NCI-H774 (cell line): ENCODE measurements around the gene NMU.
"Not testable (repeated sequence)": the region's sequence is repeated elsewhere in the genome, so short reads cannot be mapped to it uniquely, and the experiment has no call there.

Experiments used
- DNase-seq: peaks from one replicate; lab custom pipeline; 2025; lab: John Stamatoyannopoulos, UW

Gene NMU

DNA sequence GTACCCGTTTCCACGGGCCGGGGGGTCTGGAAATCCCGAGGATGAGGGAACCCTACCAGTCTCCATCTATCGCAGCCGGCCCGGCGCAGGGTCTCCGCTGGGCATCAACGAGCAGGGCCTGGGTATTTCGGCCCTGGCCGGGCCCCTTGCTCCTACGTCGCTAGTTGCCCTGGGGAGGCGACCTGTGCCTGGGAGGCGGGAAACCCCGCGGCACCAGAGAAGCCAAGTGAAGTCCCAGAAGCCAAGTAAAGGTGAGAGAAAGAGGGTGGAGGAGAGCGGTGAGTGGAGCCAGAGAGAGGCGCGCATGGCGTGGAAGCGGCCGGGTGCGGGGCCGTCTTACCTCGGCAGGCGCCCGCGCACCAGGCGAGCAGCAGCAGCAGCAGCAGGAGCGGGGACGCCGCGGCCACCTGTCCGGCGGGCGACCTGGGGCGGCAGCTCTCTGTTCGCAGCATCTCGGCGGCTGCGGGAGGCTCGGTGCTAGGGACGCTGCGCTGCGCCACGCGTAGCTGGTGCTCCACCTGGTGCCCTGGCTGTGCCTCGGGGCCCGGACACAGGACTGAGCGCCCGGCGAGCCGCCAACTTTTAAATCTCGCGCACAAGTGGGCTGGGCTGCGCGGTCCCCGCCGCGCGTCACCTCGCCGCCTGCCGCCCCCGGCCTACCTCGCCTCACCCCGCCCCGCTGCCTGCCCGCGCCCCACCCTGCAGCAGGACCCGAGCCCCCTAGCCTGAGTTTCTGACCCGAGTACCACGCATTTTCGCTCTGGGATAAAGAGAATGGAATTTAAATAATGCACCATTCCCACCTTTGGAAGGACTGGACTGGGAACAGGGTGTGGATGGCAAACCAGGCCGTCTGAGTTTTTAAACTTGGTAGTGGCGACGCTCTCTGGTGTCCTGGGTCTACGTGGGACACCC lies at the start of gene NMU:
TSS of gene NMU (minus strand) at position 558 of the 915 bp plus-strand sequence. CDS start at position 452, 106 bp downstream.
- DNase-seq, result peak; percentile 50

GRCh38 chr4:55684276-55684675 lies 48.2 kb upstream of the NMU start:
- no peak for DNase-seq

DNA sequence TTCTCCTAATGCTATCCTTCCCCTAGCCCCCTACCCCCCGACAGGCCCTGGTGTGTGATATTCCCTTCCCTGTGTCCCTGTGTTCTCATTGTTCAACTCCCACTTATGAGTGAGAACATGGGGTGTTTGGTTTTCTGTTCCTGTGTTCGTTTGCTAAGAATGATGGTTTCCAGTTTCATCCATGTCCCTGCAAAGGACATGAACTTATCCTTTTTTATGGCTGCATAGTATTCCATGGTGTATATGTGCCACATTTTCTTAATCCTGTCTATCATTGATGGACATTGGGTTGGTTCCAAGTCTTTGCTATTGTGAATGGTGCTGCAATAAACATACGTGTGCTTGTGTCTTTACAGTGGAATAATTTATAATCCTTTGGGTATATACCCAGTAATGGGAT lies 46.7 kb upstream of the NMU start:
- DNase-seq, result not testable (repeated sequence)

- DNase-seq, result no peak
Observed at GRCh38 chr4:55682295-55682694, 46.2 kb upstream of the NMU start.

DNA sequence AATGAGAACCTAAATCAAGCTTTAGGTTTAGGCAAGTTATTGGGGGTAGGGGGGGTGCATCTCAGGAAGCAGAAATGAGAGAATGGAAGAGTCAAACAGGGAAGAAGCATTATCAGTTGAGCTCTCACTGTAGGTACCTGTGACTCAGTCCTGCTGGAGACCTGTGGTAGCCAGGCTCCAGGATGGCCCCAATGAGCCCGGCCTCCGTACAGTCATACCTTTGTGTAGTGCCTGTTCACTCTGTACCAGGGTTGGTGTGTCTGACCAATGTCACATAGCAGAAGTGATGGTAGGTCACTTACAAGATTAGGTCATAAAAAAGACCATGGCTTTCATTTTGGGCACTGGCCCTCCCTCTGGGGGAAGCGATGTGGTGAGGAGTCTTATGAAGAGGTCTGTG lies 45.3 kb upstream of the NMU start:
- DNase-seq, result no peak

GRCh38 chr4:55675196-55675793 lies 39.2 kb upstream of the NMU start:
- DNase-seq, result no peak

- no peak for DNase-seq
Observed at GRCh38 chr4:55673424-55673823, 37.3 kb upstream of the NMU start.

DNA sequence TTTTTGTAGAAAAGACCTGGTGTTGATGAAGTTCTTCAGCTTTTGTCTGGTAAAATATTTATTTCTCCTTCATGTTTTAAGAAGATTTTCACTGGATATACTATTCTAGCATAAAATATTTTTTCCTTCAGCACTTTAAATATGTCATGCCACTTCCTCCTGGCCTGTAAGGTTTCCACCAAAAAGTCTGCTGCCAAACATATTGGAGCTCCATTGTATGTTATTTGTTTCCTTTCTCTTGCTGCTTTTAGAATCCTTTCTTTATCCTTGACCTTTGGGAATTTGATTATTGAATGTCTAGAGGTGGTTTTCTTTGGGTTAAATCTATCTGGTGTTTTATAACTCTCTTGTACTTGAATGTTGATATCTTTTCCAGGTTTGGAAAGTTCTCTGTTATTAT lies 35.6 kb upstream of the NMU start:
- no peak for DNase-seq

GRCh38 chr4:55670695-55671094 lies 34.6 kb upstream of the NMU start:
- no peak for DNase-seq

DNA sequence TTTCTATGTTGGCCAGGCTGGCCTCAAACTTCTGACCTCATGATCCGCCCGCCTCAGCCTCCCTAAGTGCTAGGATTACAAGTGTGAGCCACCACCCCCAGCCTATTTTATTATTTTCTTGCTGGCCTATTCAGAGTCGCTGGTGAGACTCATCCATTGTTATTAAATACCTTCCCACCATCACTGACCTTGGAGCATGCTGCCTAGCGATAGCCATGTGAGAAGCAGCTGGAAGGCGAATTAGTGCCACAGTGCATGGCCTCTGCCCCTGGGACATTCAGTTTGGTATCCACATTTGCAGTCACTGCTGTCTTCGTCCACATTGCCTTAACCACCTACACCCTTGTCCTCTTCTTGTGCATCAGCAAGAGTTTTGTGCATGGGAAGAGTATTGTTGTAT lies 32.4 kb upstream of the NMU start:
- DNase-seq, result no peak

- DNase-seq, result no peak
Observed at GRCh38 chr4:55666535-55666934, 30.4 kb upstream of the NMU start.

DNA sequence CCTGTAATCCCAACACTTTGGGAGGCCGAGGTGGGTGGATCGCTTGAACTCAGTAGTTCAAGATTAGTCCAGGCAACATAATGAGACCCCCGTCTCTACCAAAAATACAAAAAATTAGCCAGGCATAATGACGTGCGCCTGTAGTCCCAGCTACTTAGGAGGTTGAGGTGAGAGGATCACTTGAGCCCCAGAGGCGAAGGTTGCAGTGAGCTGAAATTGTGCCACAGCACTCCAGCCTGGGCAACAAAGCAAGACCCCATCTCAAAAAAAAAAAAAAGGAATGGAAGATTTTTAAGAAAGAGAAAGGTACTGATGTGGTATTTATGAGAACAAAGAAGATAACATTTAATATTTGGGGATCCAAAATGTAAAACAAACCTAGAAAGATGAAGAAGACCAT lies 27.0 kb upstream of the NMU start:
- no peak for DNase-seq

DNA sequence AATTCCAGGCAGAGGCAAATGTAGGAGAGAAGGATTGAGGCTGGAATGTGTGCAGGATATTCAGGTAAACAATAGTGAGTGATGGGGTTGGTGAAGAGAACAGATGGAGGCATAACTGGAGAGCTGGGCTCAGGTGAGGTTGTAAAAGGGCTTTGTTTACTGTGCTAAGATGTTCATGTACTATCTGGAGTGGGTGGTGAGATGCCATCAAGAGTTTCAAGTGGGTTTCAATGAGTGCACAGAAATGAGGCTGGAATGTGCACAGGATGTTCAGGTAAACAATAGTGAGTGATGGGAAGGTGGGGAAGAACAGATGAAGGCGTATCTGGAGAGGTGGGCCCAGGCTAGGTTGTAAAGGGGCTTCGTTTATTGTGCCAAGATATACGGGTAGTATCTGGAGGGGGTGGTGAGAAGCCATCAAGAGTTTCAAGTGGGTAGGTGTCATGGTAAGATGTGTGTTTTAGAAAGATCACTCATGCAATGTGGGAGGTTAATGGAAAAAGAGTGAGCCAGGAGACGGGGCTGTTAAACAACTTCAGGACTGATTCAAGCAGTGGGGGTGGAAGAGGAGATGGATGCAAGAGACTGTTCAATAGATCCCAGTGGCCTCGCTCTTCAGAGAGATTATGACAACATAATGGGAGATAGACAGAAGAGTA lies 25.4 kb upstream of the NMU start:
- DNase-seq, result no peak

- no peak for DNase-seq
Observed at GRCh38 chr4:55658657-55659056, 22.6 kb upstream of the NMU start.

DNA sequence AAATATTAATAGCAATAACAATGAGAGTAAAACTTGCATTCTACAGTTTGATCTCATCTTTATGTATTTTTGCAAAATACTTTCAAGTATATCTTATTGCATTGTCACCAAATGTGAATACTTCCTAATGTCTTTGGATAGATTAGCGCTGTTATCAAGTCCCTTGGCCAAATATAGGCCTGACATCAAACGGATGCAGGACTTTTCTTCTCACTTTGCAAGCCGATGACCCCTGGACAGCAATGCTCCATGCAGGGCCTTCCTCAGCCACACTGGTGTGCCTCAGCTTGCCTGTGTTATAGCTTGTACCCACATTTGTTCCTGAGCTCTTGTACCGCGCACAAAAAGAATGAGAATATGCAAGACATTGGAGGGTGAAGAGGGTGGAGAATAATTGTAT lies 18.0 kb upstream of the NMU start:
- DNase-seq, result no peak

DNA sequence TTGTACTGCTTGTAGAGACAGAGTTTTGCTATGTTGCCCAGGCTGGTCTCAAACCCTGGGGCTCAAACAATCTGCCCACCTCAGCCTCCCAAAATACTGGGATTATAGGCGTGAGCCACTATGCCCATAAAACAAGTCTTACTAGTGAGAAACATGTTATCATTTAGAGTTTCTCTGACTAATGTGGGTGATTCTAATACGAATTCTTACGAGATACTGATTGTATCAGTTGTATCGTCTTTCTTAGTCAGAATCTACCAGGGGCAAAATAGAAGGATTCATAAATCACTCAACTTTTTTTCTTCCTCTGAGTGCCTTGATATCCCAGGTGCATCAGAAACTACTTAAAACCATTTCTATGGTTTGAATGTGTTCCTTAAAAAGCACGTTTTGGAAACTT lies 14.4 kb upstream of the NMU start:
- no peak for DNase-seq

- no peak for DNase-seq
Observed at GRCh38 chr4:55637272-55637820, 1.2 kb upstream of the NMU start.

DNA sequence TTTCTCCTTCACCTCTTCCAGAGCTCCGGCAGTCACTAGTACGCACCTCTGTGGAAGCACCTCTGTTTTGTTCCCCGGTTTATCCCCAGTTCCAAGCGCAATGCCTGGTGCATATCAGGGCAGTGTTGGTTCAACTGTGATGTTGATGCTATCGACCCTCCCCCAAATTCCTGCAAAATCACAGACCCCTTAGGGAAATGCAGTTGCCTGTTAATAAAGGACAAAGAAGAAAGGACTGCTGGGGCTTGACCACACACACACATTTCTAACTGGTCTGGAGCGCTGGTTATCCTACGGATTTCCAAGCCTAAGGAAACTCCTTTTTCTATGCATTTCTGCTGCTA lies 530 bp upstream of the NMU start:
- no peak for DNase-seq

GRCh38 chr4:55635282-55635681 lies 816 bp downstream of the NMU start:
- no peak for DNase-seq

GRCh38 chr4:55634417-55635128 lies 1.5 kb downstream of the NMU start:
- no peak for DNase-seq

- DNase-seq, result no peak
Observed at GRCh38 chr4:55633903-55634302, 2.2 kb downstream of the NMU start.

DNA sequence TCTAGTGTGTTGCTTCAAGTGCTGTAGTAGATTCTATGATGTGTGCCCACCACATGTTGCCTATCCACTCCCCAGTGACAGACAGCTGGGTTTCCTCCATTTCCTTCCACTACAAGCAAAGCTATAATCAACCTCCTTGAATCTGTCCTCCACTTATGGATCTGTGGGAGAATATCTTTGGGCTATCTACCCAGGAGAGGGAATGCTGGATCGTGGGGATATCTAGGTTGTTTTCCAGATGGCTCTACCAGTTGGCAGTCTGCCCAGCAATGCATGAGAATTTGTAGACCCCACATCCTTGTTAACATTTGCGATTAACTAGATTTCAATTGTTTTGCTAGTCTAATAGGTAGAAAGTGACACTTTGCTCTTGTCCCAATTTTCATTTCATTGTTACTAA lies 10.3 kb downstream of the NMU start:
- DNase-seq, result no peak
